GM12872 (cell line): ENCODE measurements around the gene GATAD1.
"Not testable (repeated sequence)": the region's sequence is repeated elsewhere in the genome, so short reads cannot be mapped to it uniquely, and the experiment has no call there.

ENCODE experiments used
- TF ChIP-seq, protein P1 (sequence below): IDR thresholded peaks from 3 replicates; pipeline ENCODE4 v1.5.1; 2011; ENCODE audit warnings: low read depth, mild to moderate bottlenecking, low read length, moderate library complexity; ENCODE audit not compliant: insufficient read depth

GATAD1 gene

DNA sequence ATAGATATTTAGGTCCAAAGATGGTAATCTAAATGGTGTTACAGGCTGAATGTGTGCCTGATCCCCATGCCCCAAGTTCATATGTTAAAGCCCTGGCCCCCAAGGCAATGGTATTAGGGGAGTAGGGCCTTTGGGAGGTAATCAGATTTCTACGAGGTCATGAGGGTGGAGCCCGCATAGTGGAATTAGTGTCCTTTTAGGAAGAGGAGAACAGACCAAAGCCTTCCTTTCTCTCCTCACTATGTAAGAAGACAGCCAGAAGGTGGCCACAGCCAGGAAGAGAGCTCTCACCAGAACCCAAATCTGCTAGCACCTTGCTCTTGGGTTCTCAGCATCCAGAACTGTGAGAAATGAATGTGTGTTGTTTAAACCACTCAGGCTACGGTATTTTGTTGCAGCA lies 15.3 kb downstream of the GATAD1 start:
- TF ChIP-seq, protein P1, sequence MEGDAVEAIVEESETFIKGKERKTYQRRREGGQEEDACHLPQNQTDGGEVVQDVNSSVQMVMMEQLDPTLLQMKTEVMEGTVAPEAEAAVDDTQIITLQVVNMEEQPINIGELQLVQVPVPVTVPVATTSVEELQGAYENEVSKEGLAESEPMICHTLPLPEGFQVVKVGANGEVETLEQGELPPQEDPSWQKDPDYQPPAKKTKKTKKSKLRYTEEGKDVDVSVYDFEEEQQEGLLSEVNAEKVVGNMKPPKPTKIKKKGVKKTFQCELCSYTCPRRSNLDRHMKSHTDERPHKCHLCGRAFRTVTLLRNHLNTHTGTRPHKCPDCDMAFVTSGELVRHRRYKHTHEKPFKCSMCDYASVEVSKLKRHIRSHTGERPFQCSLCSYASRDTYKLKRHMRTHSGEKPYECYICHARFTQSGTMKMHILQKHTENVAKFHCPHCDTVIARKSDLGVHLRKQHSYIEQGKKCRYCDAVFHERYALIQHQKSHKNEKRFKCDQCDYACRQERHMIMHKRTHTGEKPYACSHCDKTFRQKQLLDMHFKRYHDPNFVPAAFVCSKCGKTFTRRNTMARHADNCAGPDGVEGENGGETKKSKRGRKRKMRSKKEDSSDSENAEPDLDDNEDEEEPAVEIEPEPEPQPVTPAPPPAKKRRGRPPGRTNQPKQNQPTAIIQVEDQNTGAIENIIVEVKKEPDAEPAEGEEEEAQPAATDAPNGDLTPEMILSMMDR = no peak

DNA sequence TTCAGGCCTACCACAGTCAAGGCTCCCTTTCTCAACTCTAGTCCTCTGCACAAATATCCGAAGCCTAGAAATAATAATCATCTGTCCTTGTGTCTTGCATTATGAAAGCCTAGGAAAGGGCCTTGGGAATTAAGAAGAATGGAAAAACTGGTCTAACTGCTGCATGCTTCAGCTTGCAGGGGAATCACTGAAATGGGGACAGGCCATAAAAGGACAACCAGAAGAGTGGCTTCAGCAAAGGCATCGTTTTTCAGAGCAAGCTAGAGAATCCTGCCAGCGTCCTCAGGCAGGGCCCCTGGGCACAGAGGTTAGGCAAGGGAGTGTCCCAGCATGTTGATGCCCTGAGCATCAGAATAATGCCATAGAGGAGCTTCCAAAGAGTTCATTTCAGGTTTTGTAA lies 17.2 kb downstream of the GATAD1 start:
- TF ChIP-seq, protein P1 = no peak

DNA sequence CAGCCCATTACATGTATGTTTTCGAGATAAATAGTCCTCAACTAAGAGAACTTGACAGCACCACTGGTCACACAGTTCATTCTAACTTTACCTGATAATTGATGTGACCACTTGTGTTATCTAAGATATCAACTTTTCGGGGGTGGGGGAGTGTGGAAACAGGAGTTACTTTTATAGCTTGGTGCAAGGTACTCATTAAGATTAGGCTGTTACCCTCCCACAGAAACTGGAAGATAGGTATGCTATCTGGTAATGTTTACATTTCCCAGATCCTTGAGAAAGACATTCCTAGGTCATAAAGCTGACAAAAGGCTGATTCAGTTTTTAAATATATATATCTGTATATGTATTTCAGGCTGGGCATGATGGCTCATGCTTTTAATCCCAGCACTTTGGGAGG lies 19.4 kb downstream of the GATAD1 start:
- TF ChIP-seq, protein P1 = no peak

DNA sequence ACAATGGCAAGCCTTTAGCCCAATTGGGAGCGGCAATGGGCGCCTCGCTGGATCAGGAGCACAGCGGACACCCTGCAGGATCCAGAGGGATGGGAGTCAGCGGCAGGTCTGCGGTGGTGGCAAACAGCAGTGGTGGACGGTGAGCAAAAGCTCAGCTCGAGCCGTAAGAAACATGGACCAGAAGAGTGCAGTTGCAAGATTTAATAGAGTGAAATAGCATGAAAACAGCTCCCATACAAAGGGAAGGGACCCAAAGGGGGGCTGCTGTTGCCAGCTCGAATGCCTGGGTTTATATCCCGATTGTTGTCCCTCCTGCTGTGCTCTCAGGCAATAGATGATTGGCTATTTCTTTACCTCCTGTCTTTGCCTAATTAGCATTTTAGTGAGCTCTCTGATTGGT lies 30.4 kb downstream of the GATAD1 start, which contains the start of gene ERVW-1:
Gene ERVW-1, minus strand, starts transcription at position 266 of the 400 bp plus-strand sequence. CDS start 7,565 bp downstream, outside the sequence.
- TF ChIP-seq, protein P1 = not testable (repeated sequence)

DNA sequence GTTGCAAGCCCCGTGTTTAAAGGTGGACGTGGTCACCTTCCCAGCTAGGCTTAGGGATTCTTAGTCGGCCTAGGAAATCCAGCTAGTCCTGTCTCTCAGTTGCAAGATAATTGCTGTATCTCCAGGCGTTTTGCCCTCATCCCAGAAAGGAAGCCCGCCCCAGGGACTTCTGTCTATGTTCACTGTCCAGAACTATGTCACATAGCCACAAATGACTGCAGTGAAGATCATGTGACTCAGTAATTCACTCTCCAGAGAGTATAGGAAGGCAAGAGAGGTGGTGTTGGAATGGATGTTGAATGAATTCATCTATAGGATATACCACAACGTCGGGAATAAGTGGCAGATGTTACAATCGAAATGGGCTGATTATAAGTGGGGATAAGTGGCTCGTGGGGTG lies 30.8 kb downstream of the GATAD1 start:
- TF ChIP-seq, protein P1 = no peak

DNA sequence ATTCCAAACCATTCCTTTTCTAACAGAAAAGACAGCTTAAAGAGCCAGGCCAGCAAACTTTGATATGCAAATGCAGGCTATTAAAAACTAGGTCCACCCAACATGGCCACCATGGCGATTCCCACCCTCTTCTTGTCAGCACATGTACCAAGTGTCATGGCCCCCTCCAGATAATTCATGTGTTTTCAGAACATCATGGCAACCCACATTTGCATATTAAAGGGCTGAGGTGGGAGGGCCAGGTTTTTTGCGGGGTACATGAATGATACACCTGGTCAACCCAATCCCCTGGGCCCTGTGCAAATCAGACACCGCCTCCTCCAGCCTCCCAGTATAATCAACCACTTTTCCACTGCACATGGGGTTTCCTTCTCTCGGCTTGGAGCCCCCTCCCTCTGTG lies 31.4 kb downstream of the GATAD1 start:
- TF ChIP-seq, protein P1 = no peak

DNA sequence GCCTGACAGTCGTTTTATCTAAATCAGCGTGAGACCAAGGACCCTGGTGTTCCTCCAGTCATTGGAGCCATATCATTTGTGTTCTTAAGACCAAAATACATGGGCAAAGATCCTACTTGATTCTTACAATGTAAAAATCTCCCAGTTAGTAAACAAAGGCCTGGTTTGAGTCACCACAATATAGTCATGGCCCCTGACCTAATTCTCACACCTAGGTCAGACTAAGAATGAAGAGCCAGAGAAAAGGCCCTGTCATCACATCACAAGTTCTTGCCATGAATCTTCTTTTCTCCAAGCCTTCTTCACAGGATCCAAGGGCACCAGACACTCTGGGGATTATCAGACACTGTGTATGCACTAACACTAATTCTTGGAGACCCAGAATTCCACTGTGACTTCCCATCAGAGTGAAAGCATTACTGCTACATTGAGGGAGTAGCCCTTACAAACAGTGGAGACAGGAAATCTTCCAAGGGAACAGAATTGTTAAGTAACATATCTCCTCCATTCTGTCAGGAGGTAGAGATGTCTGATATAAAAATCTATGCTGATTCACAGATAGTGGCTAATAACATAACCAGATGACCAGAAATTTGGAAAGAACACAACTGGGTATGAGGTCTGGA lies 38.1 kb downstream of the GATAD1 start:
- TF ChIP-seq, protein P1 = no peak
